Osteoblast (primary cell): ENCODE data around the gene PPP3R1. TPM values are rescaled to one million over a fixed set of nuclear protein-coding genes. Genes with fewer than 3 reads are reported as not detected.

Source experiments
- DNase-seq: peaks from one replicate; pipeline ENCODE4 v3.0.0; 2011; ENCODE audit warnings: low spot score, mixed read lengths; ENCODE audit not compliant: insufficient read length; ENCODE audit errors: missing footprints
- H2AFZ ChIP-seq: 2 replicates; pipeline ENCODE4 v1.6.0; 2011; ENCODE audit warnings: mild to moderate bottlenecking, low read length
- H3K27ac ChIP-seq: 2 replicates; pipeline ENCODE4 v1.5.1; 2011; ENCODE audit warnings: mild to moderate bottlenecking, low read depth, low read length, moderate library complexity
- H3K27me3 ChIP-seq: 2 replicates; pipeline ENCODE4 v1.6.0; 2012; ENCODE audit warnings: mild to moderate bottlenecking, control low read depth, inconsistent platforms, low read length, moderate library complexity; ENCODE audit not compliant: insufficient read depth
- H3K36me3 ChIP-seq: 2 replicates; pipeline ENCODE4 v1.5.1; 2011; ENCODE audit warnings: mild to moderate bottlenecking, low read length, control low read depth, moderate library complexity; ENCODE audit not compliant: insufficient read depth
- H3K4me1 ChIP-seq: 2 replicates; pipeline ENCODE4 v1.5.1; 2011; ENCODE audit warnings: mild to moderate bottlenecking, low read length, control low read depth, moderate library complexity; ENCODE audit not compliant: insufficient read depth
- H3K4me2 ChIP-seq: 2 replicates; pipeline ENCODE4 v1.6.0; 2011; ENCODE audit warnings: mild to moderate bottlenecking, low read length; ENCODE audit not compliant: insufficient read depth
- H3K4me3 ChIP-seq: fragments of 200-600 bp; sonication (generic); 3 replicates; pipeline ENCODE4 v1.5.1; 2012; ENCODE audit warnings: mild to moderate bottlenecking, low read length, inconsistent platforms; ENCODE audit not compliant: insufficient read depth
- H3K79me2 ChIP-seq: 2 replicates; pipeline ENCODE4 v1.6.0; 2012; ENCODE audit warnings: mild to moderate bottlenecking, low read length, control low read depth, inconsistent platforms; ENCODE audit not compliant: insufficient read depth
- H3K9me3 ChIP-seq: 2 replicates; pipeline ENCODE4 v1.5.1; 2011; ENCODE audit warnings: low read depth, low read length, control low read depth
- H4K20me1 ChIP-seq: 2 replicates; pipeline ENCODE4 v1.6.0; 2012; ENCODE audit warnings: mild to moderate bottlenecking, low read length, control low read depth; ENCODE audit not compliant: insufficient read depth
- CTCF ChIP-seq: IDR thresholded peaks from 2 replicates; pipeline ENCODE4 v1.5.1; 2011; ENCODE audit warnings: mild to moderate bottlenecking, low read depth, low read length, moderate library complexity; ENCODE audit errors: extremely low read depth
- total RNA-seq: library from RNA; depleted of rRNA; stranded (reverse); fragments of >200 nt; gene quantifications from 2 replicates; pipeline ENCODE4 v1.2.3, GENCODE V29; 2012

PPP3R1 gene
- total RNA-seq, 1 donor: 29.7 TPM

DNA sequence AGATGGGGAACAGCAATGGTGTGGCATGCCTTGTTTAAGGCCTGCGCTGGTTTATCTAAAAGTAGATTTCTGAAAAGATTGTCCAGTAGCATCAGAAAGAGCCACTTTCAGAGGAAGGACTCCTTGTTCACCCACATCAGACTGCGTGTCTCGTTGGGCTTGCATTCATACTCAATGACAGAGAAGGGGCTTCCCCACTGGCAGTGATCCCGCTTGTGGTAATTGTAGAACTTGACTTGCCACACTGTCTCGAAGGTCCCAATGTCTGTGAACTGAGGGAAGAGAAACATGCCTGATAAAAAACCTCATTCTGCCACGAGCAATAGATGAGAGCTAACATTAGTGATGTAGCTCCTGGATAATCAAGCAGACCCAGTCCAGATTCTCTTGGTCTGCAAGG, 41.4 kb upstream of the PPP3R1 start:
- no peaks in the 10 kb centered on the region for H3K27me3 ChIP-seq
- H3K4me2 ChIP-seq: no peak overlapping the region
- no peaks in the 10 kb centered on the region for H3K36me3 ChIP-seq
- H2AFZ ChIP-seq: no peak overlapping the region
- no peak overlapping the region for H3K4me3 ChIP-seq
- no peaks in the 10 kb centered on the region for H3K4me1 ChIP-seq
- no peaks in the 10 kb centered on the region for H3K9me3 ChIP-seq
- no peaks in the 10 kb centered on the region for H4K20me1 ChIP-seq
- no peak overlapping the region for H3K27ac ChIP-seq
- H3K79me2 ChIP-seq: no peaks in the 10 kb centered on the region
- no peak for TF ChIP-seq CTCF
- DNase-seq: no peak

- no peak overlapping the region for H2AFZ ChIP-seq
- H4K20me1 ChIP-seq: no peaks in the 10 kb centered on the region
- DNase-seq: no peak
- H3K4me1 ChIP-seq: peaks cover 7% of the 10 kb centered on the region
- no peak overlapping the region for H3K27ac ChIP-seq
- no peaks in the 10 kb centered on the region for H3K9me3 ChIP-seq
- no peak overlapping the region for H3K4me2 ChIP-seq
- no peak overlapping the region for H3K4me3 ChIP-seq
- no peaks in the 10 kb centered on the region for H3K27me3 ChIP-seq
- TF ChIP-seq CTCF: no peak
- H3K79me2 ChIP-seq: no peaks in the 10 kb centered on the region
- no peaks in the 10 kb centered on the region for H3K36me3 ChIP-seq
These were observed 40.7 kb upstream of the PPP3R1 start for GRCh38 chr2:68293024-68293423.

DNA sequence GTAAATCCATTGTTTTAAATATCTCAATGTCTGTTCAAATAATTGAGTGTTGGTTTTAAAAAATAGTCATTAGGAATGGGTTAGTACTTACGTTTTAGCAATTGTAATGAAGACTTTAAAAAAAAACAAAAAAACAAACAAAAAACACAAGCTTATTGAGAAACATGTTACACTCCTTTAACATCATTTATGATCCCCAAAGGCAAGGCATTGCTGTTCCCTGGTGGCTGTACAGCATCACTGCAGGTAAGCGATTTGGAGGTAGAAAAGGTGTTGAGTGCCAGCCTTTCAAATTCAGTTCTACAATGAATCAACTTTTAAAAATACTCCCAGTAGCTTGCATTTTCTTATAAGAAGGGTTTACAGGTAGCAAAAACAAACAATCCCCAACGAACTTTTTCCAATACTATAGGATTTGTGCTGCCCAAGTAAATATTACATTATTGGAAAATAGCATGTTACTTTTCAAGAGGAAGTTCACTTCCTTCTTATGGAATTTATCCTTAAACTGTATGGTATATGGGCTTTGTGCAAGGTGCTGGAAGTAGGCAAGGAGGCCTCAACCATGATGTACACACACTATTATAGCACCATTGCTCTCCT, 39.9 kb upstream of the PPP3R1 start:
- no peaks in the 10 kb centered on the region for H3K9me3 ChIP-seq
- DNase-seq: no peak

DNA sequence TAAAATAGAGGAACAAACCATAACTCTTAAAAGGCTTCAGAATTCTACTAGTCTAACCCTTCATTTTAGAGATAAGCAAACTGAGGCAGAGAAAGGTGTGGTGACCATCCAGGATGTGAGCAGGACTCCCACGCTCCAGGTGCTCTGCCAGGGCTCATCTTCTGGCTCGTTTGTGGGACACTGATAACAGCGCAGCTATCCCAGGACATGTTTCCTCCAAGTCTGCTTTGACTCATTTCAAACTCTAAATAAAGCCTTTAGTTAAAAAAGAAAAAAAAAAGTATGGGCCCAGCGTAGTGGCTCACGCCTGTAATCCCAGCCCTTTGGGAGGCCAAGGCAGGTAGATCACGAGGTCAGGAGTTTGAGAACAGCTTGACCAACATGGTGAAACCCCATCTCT, 39.0 kb upstream of the PPP3R1 start:
- TF ChIP-seq CTCF: no peak
- Histone ChIP-seq H3K36me3 (no peaks in the 10 kb centered on the region), H3K9me3 (no peaks in the 10 kb centered on the region), H3K27ac (no peak overlapping the region), H3K4me3 (no peak overlapping the region), H3K4me2 (no peak overlapping the region), H2AFZ (no peak overlapping the region), H3K4me1 (peaks cover 12% of the 10 kb centered on the region), H3K79me2 (no peaks in the 10 kb centered on the region), H4K20me1 (no peaks in the 10 kb centered on the region), H3K27me3 (no peaks in the 10 kb centered on the region)
- DNase-seq: no peak

More for the DNA sequence above, 39.9 kb upstream of the PPP3R1 start:
- Histone ChIP-seq H3K36me3 (no peaks in the 10 kb centered on the region), H3K27me3 (no peaks in the 10 kb centered on the region), H3K79me2 (no peaks in the 10 kb centered on the region), H2AFZ (no peak overlapping the region), H4K20me1 (no peaks in the 10 kb centered on the region), H3K4me2 (no peak overlapping the region), H3K27ac (no peak overlapping the region), H3K4me1 (peaks cover 12% of the 10 kb centered on the region), H3K4me3 (no peak overlapping the region)
- peak; percentile 74 for TF ChIP-seq CTCF
